Left ventricle myocardium superior (tissue), 1 donor: ENCODE results near the gene GFOD2. TPM values are rescaled to one million over a fixed set of nuclear protein-coding genes. Genes with fewer than 3 reads are reported as not detected.

Source experiments
- ATAC-seq: fragments of 200-7000 bp; cut with Tn5 transposase; one replicate; pipeline ENCODE4 v1.9.1; 2020; ENCODE audit warnings: mild to moderate bottlenecking, moderate library complexity
- DNase-seq: peaks from one replicate; pipeline ENCODE4 v3.0.0-alpha.2; 2020
- intact Hi-C: fragments of 100-400 bp; cut with micrococcal nuclease; formaldehyde crosslinking; loops from one replicate; pipeline ENCODE4 v1.11.0; 2022
- total RNA-seq: library from RNA; stranded (reverse); fragmentation: NEBNext Ultra II Directional; extraction: Animal tissue kit (Norgen Biotek cat#: 25700); gene quantifications from one replicate; pipeline ENCODE4 v1.2.1, GENCODE V29; 2021
- donor health status: DM: no; HTN: yes; CAD: no; lungs with severe emphysema.

GFOD2 gene
- total RNA-seq, 1 donor from 2014 or later, result 8.1 TPM

- ATAC-seq (no peak), DNase-seq (no peak)
- intact Hi-C loops, result no loop called here
Observed at GRCh38 chr16:67663877-67664222, 55.3 kb downstream of the GFOD2 start.

DNA sequence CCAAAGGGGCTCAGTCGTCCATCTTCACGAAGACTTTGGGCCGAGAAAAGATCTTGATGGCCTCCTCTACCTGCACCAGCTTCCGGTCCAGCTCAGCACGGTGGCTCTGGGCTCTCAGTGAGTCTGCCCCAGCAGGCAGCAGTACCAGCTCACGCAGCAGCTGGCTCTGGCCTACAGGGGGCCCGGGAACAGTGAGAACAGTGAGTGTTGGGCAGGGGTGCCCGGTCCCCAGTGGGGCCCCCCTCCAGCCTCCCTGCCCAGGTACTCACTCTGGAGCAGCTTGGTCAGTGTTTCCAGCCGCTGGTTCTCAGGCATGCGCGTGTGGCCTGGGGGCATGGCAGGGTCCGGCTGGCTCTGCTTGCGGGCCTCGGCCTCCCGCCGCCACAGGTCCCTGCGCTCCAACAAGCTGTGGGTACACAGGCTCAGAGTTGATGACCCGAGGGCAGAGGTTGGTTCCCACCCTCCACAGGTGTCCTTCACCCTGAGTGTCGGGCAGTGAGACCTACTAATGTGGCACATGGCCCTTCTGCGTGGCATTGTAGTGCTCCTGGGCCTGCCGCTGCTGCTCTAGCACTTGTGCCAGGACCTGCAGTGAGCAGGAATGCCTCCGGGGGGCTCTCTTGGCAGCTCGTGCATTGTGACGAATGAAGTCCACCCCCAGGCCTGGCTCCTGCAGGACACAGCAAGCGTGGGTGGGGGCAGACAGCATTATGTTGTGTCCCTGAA is 55.8 kb downstream of the GFOD2 start:
- intact Hi-C loops, result no loop called here
- peak; percentile 31 for DNase-seq
- no peak for ATAC-seq

- intact Hi-C loops, result no loop called here
- DNase-seq (no peak), ATAC-seq (no peak)
Observed at GRCh38 chr16:67662653-67663010, 56.5 kb downstream of the GFOD2 start.

- intact Hi-C loops, result no loop called here
Observed at GRCh38 chr16:67661886-67662652, 57.0 kb downstream of the GFOD2 start.

DNA sequence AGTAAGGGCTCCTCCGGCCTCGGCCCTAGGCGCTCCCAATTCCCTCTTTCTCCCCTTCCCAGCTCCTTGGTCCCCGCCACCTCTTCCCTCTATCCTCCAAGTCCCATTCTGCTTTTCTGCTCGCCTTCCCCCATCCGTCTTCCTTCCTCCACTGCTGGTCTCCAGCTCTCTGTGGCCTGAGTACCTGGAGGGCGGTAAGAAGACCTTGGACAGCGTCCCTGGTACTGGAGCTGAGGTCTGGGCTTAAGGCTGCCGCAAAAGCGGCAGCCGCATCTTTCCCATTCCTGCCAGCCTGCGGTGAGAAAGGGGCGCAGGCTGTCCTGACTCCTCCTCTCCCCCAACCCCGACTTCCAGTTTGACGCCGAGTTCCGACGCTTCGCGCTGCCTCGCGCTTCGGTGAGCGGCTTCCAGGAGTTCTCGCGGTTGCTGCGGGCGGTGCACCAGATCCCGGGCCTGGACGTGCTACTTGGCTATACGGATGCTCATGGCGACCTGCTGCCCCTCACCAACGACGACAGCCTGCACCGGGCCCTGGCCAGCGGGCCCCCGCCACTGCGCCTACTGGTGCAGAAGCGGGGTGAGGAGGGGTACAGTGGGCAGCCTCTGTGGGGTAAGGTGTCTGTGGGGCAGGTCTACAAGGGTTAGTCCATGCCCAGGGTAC is 57.9 kb downstream of the GFOD2 start:
- DNase-seq, result peak; percentile 47
- intact Hi-C loops, result no loop called here
- no peak for ATAC-seq

More at GRCh38 chr16:67661886-67662652, 57.0 kb downstream of the GFOD2 start:
- DNase-seq (no peak), ATAC-seq (no peak)

- ATAC-seq (peak; percentile 86), DNase-seq (peak; percentile 96)
- intact Hi-C loops, result no loop called here
Observed at GRCh38 chr16:67660564-67661028, 58.5 kb downstream of the GFOD2 start, which contains the start of gene PARD6A. Gene PARD6A, plus strand, starts transcription at chr16:67660960. Its CDS starts 79 bp downstream, at chr16:67661039.

DNA sequence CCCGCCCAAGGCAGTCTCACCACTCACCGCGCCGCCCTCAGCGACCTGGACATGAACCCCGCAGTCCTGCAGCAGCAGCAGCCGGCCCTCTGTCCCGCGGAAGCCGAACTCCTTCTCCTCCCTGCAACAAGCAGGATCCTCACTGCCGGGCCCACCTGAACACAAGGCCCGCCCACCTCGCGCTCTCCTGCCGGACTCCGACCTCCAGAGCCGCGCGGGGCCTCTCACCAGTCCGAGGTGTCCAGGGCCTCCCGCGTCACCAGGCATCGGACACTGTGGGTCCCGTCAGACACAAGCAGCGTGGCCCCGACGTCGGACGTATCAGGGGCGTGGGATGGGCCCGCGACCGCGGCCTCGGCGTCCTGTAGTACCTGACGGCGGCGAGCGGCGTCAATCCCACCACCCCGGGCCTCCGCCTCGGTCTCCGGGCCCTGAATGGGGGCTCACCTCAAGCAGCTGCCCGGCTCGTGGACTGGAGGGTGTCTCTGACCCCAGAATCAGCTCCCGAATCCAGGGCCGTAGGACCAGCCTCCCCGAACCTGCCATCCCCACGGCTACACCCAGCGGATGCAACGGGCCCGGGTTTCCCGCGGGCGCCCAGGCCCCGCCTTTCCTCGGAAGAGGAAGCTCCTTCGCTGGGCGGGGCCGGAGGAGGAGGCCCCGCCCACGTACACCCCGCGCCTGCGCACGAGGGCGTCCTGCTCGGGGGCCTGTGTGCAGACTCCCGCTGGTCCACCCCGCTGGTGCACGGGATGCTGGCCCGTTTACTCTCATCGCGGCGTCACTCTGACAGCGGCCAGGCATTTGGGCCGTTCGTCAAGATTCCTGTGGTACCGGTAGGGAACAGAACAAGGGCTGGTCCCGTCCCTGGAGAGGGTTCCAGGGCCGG is 59.2 kb downstream of the GFOD2 start, which contains the start of gene ACD:
Gene ACD (minus strand): TSS at position 586 of the 889 bp plus-strand sequence. CDS start 40 bp downstream, at position 546.
- DNase-seq (peak; percentile 94), ATAC-seq (peak; percentile 94)
- intact Hi-C loops, result no loop called here

DNA sequence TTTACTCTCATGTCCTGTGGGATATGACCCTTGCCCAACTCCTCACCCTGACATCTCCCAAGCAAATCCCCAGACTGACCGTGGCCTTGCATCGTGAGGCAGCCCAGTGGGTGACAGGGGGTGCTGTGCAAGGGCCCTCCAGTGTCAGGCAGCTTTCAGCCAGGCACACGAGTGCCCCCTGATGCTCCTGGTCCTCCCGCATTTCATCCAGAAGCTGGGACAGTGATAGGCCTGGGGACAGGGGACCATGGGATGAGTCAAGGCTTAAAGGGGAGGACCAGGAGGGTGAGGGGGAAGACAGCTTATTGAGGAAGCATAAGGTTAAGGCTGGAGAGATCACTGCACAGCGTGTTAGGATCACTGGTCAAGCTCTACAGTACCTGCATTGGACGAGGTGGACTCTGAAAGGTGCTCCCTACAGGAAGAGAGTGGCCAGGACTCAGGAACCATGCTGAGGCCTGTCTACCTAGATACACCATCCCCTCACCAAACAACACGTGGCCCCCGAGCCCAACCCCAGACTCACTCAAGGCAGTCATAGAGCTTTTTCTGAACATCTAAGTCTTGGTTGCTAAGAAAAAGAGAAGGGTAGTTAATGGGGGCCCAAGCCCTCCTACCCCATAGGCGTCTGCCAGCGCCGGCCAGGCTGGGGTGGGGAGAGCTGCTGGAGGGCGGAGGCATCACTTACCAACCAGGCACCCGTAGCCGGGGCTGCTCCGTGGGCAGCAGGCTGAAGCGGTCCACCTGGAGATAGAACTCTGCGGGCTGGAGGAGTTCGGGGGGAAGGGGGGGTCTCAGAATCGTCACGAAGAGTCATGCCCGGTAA is 60.1 kb downstream of the GFOD2 start:
- DNase-seq (no peak), ATAC-seq (no peak)
- intact Hi-C loops, result no loop called here

- DNase-seq, result no peak
- no peak for ATAC-seq
- intact Hi-C loops, result no loop called here
Observed at GRCh38 chr16:67657751-67658518, 61.2 kb downstream of the GFOD2 start.

GRCh38 chr16:67657017-67657608 is 62.0 kb downstream of the GFOD2 start:
- ATAC-seq (no peak), DNase-seq (no peak)
- intact Hi-C loops, result no loop called here

- intact Hi-C loops, result no loop called here
- DNase-seq, result no peak
- no peak for ATAC-seq
Observed at GRCh38 chr16:67656344-67657016, 62.6 kb downstream of the GFOD2 start.

DNA sequence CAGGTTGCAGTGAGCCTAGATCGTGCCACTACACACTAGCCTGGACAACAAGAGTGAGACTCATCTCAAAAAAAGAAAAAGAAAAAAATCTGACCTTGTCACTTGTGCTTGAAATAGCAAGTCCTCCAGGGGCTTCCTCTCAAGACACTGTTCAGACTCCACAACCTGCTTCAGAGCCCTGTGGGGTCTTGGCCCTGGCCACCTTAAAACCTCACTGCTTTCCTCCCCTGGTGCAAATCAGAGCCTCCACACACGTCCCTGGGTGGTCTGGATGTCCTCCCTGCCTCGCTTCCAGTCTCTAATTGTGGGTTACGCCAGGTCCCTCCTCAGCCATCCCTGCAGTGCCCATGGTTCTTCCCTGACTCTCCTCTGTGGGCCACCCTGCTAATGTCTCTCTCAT is 63.8 kb downstream of the GFOD2 start:
- intact Hi-C loops, result no loop called here
- no peak for DNase-seq
- ATAC-seq, result no peak

GRCh38 chr16:67654403-67654911 is 64.7 kb downstream of the GFOD2 start:
- ATAC-seq, result no peak
- intact Hi-C loops, result no loop called here
- no peak for DNase-seq

DNA sequence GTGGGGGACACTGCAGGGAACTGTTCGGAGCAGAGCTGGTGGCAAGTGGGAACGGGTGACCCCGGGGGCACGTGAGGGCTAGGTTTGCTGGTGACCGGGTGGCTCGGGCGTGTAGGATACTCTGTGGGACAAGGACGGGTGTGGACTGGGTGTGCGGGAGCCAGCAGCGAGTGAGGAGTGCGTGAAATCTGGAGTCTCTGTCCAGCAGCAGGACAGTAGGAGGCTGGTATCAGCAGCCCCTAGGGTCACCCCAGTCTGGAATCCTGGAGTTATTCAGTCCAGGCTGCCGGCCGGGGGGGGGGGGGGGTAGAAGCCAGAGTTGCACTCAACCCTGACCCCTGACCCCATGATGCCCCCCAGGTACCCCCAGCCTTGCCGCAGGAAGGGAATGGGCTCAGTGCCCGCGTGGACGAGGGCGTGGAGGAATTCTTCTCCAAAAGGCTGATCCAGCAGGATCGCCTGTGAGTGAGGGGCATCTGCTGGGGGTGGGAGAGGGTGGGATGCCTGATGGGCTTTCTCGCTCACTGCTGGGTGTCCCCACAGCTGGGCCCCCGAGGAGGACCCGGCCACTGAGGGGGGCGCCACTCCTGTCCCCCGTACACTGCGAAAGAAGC is 65.2 kb downstream of the GFOD2 start:
- intact Hi-C loops, result no loop called here
- ATAC-seq (no peak), DNase-seq (no peak)

DNA sequence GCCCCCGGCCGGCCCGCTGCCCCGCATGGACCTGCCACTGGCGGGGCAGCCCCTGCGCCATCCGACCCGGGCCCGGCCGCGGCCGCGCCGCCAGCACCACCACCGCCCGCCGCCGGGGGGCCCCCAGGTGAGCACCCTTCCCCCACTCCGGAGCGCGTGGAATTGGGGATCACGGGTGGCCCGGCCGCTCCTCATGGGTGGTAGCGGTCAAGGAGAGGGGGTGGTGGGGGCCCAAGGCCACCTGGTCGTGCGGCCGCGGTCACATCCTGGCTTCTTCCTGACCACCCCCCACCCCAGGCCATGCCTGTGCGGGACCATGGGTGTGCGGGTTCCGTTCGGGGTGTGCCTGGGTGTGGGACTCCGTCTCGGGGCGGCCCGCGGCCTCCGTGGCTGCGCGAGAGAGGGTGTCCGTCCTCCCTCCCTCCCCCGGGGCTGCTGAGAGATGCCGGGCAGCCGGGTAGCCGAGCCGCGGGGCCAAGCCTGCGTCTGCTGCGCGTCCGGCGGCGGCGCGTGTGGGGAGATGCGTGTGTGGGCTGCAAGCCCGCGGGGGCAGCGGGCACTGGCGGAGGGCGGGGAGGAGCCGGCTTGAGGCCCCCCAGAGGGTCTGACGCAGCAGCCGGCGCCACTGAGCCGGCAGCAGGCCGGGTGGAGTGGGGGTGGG is 65.9 kb downstream of the GFOD2 start:
- DNase-seq (no peak), ATAC-seq (no peak)
- intact Hi-C loops, result no loop called here
